Endothelial cell of umbilical vein (primary cell): Measurements from ENCODE around the gene ZCWPW1. TPM values are rescaled to one million over a fixed set of nuclear protein-coding genes. Genes with fewer than 3 reads are reported as not detected.

Source experiments
- BruUV-seq: library from RNA; stranded (reverse); fragments of 400-500 nt; replicated peaks from 2 replicates; lab custom pipeline; 2021; lab: Mats Ljungman, UMichigan
- CTCF ChIA-PET: fragments of 300-600, 350-600 bp; sonication (Branson Sonifier 250); formaldehyde crosslinking; loops from one replicate; lab custom pipeline; 2021; ENCODE audit warnings: antibody characterized with exemption, inconsistent platforms; lab: Charles Lee
- POLR2A ChIA-PET: fragments of 300-600, 350-600 bp; sonication (Branson Sonifier 250); formaldehyde crosslinking; loops from one replicate; lab custom pipeline; 2021; ENCODE audit warnings: antibody characterized with exemption, inconsistent platforms; lab: Charles Lee
- DNase-seq: peaks from one replicate; pipeline ENCODE4 v3.0.0-alpha.2; 2011; ENCODE audit warnings: low read depth, low spot score
- FAIRE-seq: peaks from 2 replicates; lab custom pipeline; 2011; peaks lifted over from hg19 to GRCh38; lab: Jason Lieb, UNC
- H2AFZ ChIP-seq: 2 replicates; pipeline ENCODE4 v1.6.0; 2012; ENCODE audit warnings: low read depth, low read length, control low read depth, inconsistent platforms
- H3K27ac ChIP-seq: 2 replicates; pipeline ENCODE4 v1.5.1; 2011; ENCODE audit warnings: low read depth, mild to moderate bottlenecking, control low read depth, low read length, moderate library complexity; ENCODE audit not compliant: insufficient read depth
- H3K27me3 ChIP-seq, 2 experiments: 2 replicates each; pipeline versions ENCODE4 v1.6.0 to v1.6.1; 2011; ENCODE audit warnings: low read length in 2 of 2, mixed read lengths in 1 of 2; ENCODE audit not compliant: control insufficient read depth in 2 of 2, insufficient read depth in 2 of 2
- H3K36me3 ChIP-seq, 2 experiments: 2 replicates in 1 of 2; 3 replicates in 1 of 2; pipeline ENCODE4 v1.5.1; 2011; ENCODE audit warnings: low read length in 2 of 2, mild to moderate bottlenecking in 1 of 2, moderate library complexity in 1 of 2; ENCODE audit not compliant: control insufficient read depth in 2 of 2, insufficient read depth in 2 of 2; ENCODE audit errors: extremely low read depth in 1 of 2
- H3K4me1 ChIP-seq: 3 replicates; pipeline ENCODE4 v1.5.1; 2011; ENCODE audit warnings: mild to moderate bottlenecking, low read length; ENCODE audit not compliant: control insufficient read depth, insufficient read depth; ENCODE audit errors: extremely low read depth
- H3K4me2 ChIP-seq: 2 replicates; pipeline ENCODE4 v1.6.1; 2011; ENCODE audit warnings: low read length, control low read depth, mixed read lengths; ENCODE audit not compliant: insufficient read depth
- H3K4me3 ChIP-seq, 3 experiments: fragments of 200-600 bp in 1 of 3; sonication (generic), shearing (Covaris generic) in 1 of 3; replicated peaks in 1 of 3; 2 replicates each; pipeline ENCODE4 v1.5.1; 2011 to 2016; ENCODE audit warnings: control low read depth in 3 of 3, low read length in 3 of 3, mild to moderate bottlenecking in 2 of 3, inconsistent platforms in 1 of 3, low read depth in 1 of 3, moderate library complexity in 1 of 3; ENCODE audit not compliant: insufficient read depth in 1 of 3
- H3K79me2 ChIP-seq: 2 replicates; pipeline ENCODE4 v1.6.0; 2012; ENCODE audit warnings: low read length, inconsistent platforms; ENCODE audit not compliant: control insufficient read depth, insufficient read depth
- H3K9ac ChIP-seq: replicated peaks from 2 replicates; pipeline ENCODE3; 2011; ENCODE audit warnings: low read length, control low read depth; ENCODE audit not compliant: insufficient read depth; ENCODE audit errors: extremely low read depth
- H3K9me1 ChIP-seq: replicated peaks from 3 replicates; pipeline ENCODE4 v1.6.0; 2011; ENCODE audit warnings: mild to moderate bottlenecking, low read length; ENCODE audit not compliant: control insufficient read depth, insufficient read depth; ENCODE audit errors: extremely low read depth
- H3K9me3 ChIP-seq: replicated peaks from 2 replicates; pipeline ENCODE4 v1.5.1; 2012; ENCODE audit warnings: low read length, inconsistent platforms; ENCODE audit not compliant: control insufficient read depth, insufficient read depth
- H4K20me1 ChIP-seq: replicated peaks from 2 replicates; pipeline ENCODE3; 2011; ENCODE audit warnings: mild to moderate bottlenecking, low read length; ENCODE audit not compliant: control insufficient read depth, insufficient read depth; ENCODE audit errors: extremely low read depth
- CTCF ChIP-seq, 2 donors: IDR thresholded peaks; 1 replicate in 1 of 2; 2 replicates in 1 of 2; pipeline ENCODE4 v1.5.1; 2011; ENCODE audit warnings: low read length in 2 of 2, mild to moderate bottlenecking in 2 of 2, moderate library complexity in 2 of 2, control low read depth in 1 of 2, inconsistent platforms in 1 of 2, low read depth in 1 of 2; ENCODE audit not compliant: insufficient read depth in 1 of 2; ENCODE audit errors: extremely low read depth in 1 of 2
- EZH2 ChIP-seq: IDR thresholded peaks from 2 replicates; pipeline ENCODE4 v1.6.1; 2012; ENCODE audit warnings: borderline replicate concordance, low read depth, mild to moderate bottlenecking, moderate library complexity, low read length, inconsistent platforms; ENCODE audit not compliant: severe bottlenecking
- FOS ChIP-seq: IDR thresholded peaks from 2 replicates; pipeline ENCODE4 v1.6.1; 2011; ENCODE audit warnings: mild to moderate bottlenecking, low read length, moderate library complexity, borderline replicate concordance; ENCODE audit not compliant: insufficient read depth
- GATA2 ChIP-seq: IDR thresholded peaks from 2 replicates; pipeline ENCODE4 v1.7.0; 2011; ENCODE audit warnings: low read depth, mild to moderate bottlenecking, moderate library complexity, mixed read lengths, low read length; ENCODE audit not compliant: insufficient read length, insufficient read depth
- JUN ChIP-seq: IDR thresholded peaks from 2 replicates; pipeline ENCODE4 v1.6.1; 2011; ENCODE audit warnings: borderline replicate concordance, low read depth; ENCODE audit not compliant: insufficient read length, insufficient read depth
- MAX ChIP-seq: IDR thresholded peaks from 2 replicates; pipeline ENCODE4 v1.6.1; 2011; ENCODE audit not compliant: insufficient read depth, insufficient read length
- MYC ChIP-seq: IDR thresholded peaks from one replicate; pipeline ENCODE4 v1.6.1; 2011; ENCODE audit warnings: mild to moderate bottlenecking, low read depth, low read length
- POLR2A ChIP-seq: IDR thresholded peaks from 2 replicates; pipeline ENCODE4 v1.6.1; 2012; ENCODE audit warnings: low read depth, mild to moderate bottlenecking, control low read depth, low read length
- POLR2AphosphoS5 ChIP-seq: IDR thresholded peaks from 2 replicates; pipeline ENCODE4 v1.6.1; 2012; ENCODE audit warnings: low read depth, mild to moderate bottlenecking, control low read depth, low read length, moderate library complexity; ENCODE audit not compliant: insufficient read depth
- dilution Hi-C: fragments of 300-500 bp; cut with MboI; formaldehyde crosslinking; loops from one replicate; pipeline ENCODE4 v1.15.0; 2019; ENCODE audit warnings: low sequenced_read_pairs; ENCODE audit not compliant: extremely low pct_ligation_motif_present
- intact Hi-C: fragments of 100-400 bp; cut with micrococcal nuclease; formaldehyde crosslinking; loops from one replicate; pipeline ENCODE4 v1.10.0; 2022
- polyA plus RNA-seq, 4 experiments: library from polyadenylated mRNA; depleted of rRNA in 3 of 4; stranded (reverse) in 3 of 4; unstranded in 1 of 4; fragments of >200 nt; gene quantifications; 2 replicates each; pipeline versions ENCODE4 v1.2.1 to v1.2.3, GENCODE V29; 2011 to 2012; ENCODE audit warnings: missing spikeins in 1 of 4
- total RNA-seq: library from RNA; stranded (reverse); gene quantifications from 2 replicates; pipeline ENCODE4 v1.2.3, GENCODE V29; 2021

The ZCWPW1 gene
- total and polyA plus RNA-seq, 2 donors (not counting 3 experiments of a cell fraction or from before 2014, with no cell fraction given) = 0.31 to 0.32 TPM

- intact Hi-C loops = no loop called here
- no peak for TF ChIP-seq POLR2AphosphoS5
- TF ChIP-seq MYC = no peak
- no peak for TF ChIP-seq JUN
- no peak for TF ChIP-seq CTCF (IDR thresholded peaks at IDR 0.05; ENCODE audit: extremely low read depth in 1 of 2, insufficient read depth in 1 of 2, low read depth in 1 of 2, low read length in 2 of 2)
- TF ChIP-seq MAX = no peak
- no peak for TF ChIP-seq FOS
- TF ChIP-seq GATA2 = no peak
- TF ChIP-seq EZH2 = no peak
- TF ChIP-seq POLR2A = no peak
- FAIRE-seq (no peak), DNase-seq (no peak)
- Histone ChIP-seq H2AFZ (peak overlapping the region; percentile 85), H3K9me1 (no peaks in the 10 kb centered on the region), H3K36me3 (no peaks in the 10 kb centered on the region), H3K4me1 (peaks cover 4% of the 10 kb centered on the region), H3K27ac (no peak overlapping the region), H3K79me2 (no peaks in the 10 kb centered on the region), H3K27me3 (no peaks in the 10 kb centered on the region), H3K9ac (no peak overlapping the region), H3K4me2 (no peak overlapping the region), H3K4me3 (no peak overlapping the region), H3K9me3 (no peaks in the 10 kb centered on the region), H4K20me1 (no peaks in the 10 kb centered on the region)
- dilution Hi-C loops = no loop called here
- POLR2A ChIA-PET = no interaction called here
- CTCF ChIA-PET = no interaction called here
- no TSS peak for BruUV-seq
Measured at GRCh38 chr7:100372256-100372655, 56.2 kb downstream of the ZCWPW1 start.
